GM18508 (cell line): ENCODE data around the gene ATRNL1.
"Not testable (repeated sequence)": the region's sequence is repeated elsewhere in the genome, so short reads cannot be mapped to it uniquely, and the experiment has no call there.

ENCODE experiments used
- ATAC-seq: cut with Tn5 transposase; IDR thresholded peaks from one replicate; pipeline ENCODE4 v1.9.1; 2021; ENCODE audit warnings: moderate number of reproducible peaks; ENCODE audit not compliant: insufficient read depth, unreplicated experiment

The ATRNL1 gene

GRCh38 chr10:115171392-115171960 lies 78.3 kb downstream of the ATRNL1 start:
- no peak for ATAC-seq

- ATAC-seq = no peak
These were observed 80.8 kb downstream of the ATRNL1 start for GRCh38 chr10:115173915-115174443.

- ATAC-seq = not testable (repeated sequence)
These were observed 114.1 kb downstream of the ATRNL1 start for GRCh38 chr10:115207276-115207675.

GRCh38 chr10:115209133-115209532 lies 116.0 kb downstream of the ATRNL1 start:
- ATAC-seq = no peak

- ATAC-seq = no peak
These were observed 121.7 kb downstream of the ATRNL1 start for GRCh38 chr10:115214829-115215228.

GRCh38 chr10:115219203-115219602 lies 126.0 kb downstream of the ATRNL1 start:
- no peak for ATAC-seq

- ATAC-seq = no peak
These were observed 128.9 kb downstream of the ATRNL1 start for GRCh38 chr10:115222039-115222438.

GRCh38 chr10:115239761-115240160 lies 146.6 kb downstream of the ATRNL1 start:
- no peak for ATAC-seq

- no peak for ATAC-seq
These were observed 157.6 kb downstream of the ATRNL1 start for GRCh38 chr10:115250784-115251183.

- ATAC-seq = not testable (repeated sequence)
These were observed 160.6 kb downstream of the ATRNL1 start for GRCh38 chr10:115253765-115254164.

GRCh38 chr10:115272482-115272881 lies 179.3 kb downstream of the ATRNL1 start:
- ATAC-seq = no peak

- ATAC-seq = no peak
These were observed 185.1 kb downstream of the ATRNL1 start for GRCh38 chr10:115278294-115278693.

- ATAC-seq = no peak
These were observed 202.1 kb downstream of the ATRNL1 start for GRCh38 chr10:115295213-115295805.

- ATAC-seq = no peak
These were observed 206.9 kb downstream of the ATRNL1 start for GRCh38 chr10:115300080-115300479.

GRCh38 chr10:115319669-115320068 lies 226.5 kb downstream of the ATRNL1 start:
- not testable (repeated sequence) for ATAC-seq

- ATAC-seq = no peak
These were observed 228.2 kb downstream of the ATRNL1 start for GRCh38 chr10:115321360-115321759.

- ATAC-seq = no peak
These were observed 235.2 kb downstream of the ATRNL1 start for GRCh38 chr10:115328331-115328730.

- no peak for ATAC-seq
These were observed 242.2 kb downstream of the ATRNL1 start for GRCh38 chr10:115335366-115335765.

- ATAC-seq = no peak
These were observed 262.1 kb downstream of the ATRNL1 start for GRCh38 chr10:115355162-115355760.

GRCh38 chr10:115367920-115368319 lies 274.8 kb downstream of the ATRNL1 start:
- not testable (repeated sequence) for ATAC-seq

GRCh38 chr10:115379064-115379463 lies 285.9 kb downstream of the ATRNL1 start:
- no peak for ATAC-seq

- ATAC-seq = no peak
These were observed 291.5 kb downstream of the ATRNL1 start for GRCh38 chr10:115384665-115385064.
